IMR-90 (cell line): Measurements from ENCODE around the gene PRR12. TPM values are rescaled to one million over a fixed set of nuclear protein-coding genes. Genes with fewer than 3 reads are reported as not detected.
A peak's percentile ranks its signal among the peaks of the same experiment; 100 is the strongest.

ENCODE experiments used
- BHLHE40 ChIP-seq: fragments of 150-350 bp; IDR thresholded peaks from 2 replicates; pipeline ENCODE4 v1.6.1; 2016; ENCODE audit warnings: mild to moderate bottlenecking, low read depth, low read length
- RAD21 ChIP-seq: IDR thresholded peaks from 2 replicates; pipeline ENCODE4 v1.6.1; 2012; ENCODE audit warnings: low read length, improper control_type of control experiment
- RCOR1 ChIP-seq: IDR thresholded peaks from 2 replicates; pipeline ENCODE4 v1.6.1; 2012; ENCODE audit warnings: mild to moderate bottlenecking, low read length, improper control_type of control experiment; ENCODE audit not compliant: insufficient replicate concordance
- polyA plus RNA-seq, 3 experiments: library from polyadenylated mRNA; depleted of rRNA; stranded (reverse); fragments of >200 nt; gene quantifications; 2 replicates each; pipeline ENCODE4 v1.2.3, GENCODE V29; 2012; ENCODE audit warnings: low replicate concordance in 1 of 3
- total RNA-seq: library from RNA; depleted of rRNA; stranded (reverse); fragments of >200 nt; gene quantifications from 2 replicates; pipeline ENCODE4 v1.2.3, GENCODE V29; 2012
- TF ChIP-seq, protein P1 (sequence below): conservative IDR thresholded peaks from 2 replicates; pipeline ENCODE4 v1.5.1; 2012; ENCODE audit warnings: mild to moderate bottlenecking, low read depth, low read length, improper control_type of control experiment

PRR12 gene
- total and polyA plus RNA-seq, 2 of the 4 experiments (the other 2 are of a cell fraction): 0.36 to 4.1 TPM

DNA sequence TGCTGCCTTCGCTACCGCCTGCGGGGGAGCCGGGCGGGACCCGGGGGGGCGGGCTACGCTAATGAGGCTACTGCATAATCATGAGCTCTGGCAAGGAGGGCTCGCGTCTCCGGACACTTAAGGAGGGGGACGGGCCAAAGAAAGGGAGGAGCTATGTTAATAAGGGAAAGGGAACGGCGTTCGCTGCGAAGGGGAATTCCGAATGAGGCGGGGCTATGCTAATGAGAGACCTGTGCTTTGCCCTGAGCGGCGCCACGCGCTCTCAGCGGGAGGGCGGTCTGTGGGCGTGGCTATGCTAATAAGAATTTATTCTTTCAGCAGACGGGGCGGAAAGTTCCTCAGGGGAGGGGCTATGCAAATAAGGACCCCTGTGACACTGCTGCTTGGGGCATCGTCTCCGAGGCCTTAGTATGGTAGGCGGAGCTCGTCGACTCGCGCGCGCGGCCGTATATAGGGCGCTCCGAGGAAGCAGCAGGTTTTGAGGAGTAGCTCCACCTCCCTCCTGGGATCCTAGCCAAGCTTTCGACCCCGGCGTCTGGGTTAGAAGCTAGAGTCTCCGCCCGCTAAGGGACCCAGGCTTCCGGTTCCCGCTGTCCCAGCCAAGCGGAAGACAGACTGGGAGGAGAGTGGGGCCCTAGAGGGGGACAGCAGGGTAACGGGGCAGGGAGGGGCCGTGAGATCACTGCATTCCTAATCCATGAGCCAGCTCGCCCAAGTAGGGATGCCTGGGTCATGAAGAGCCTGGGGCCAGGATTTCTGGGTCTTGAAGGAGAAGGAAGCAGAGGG lies 49.3 kb downstream of the PRR12 start, which contains the start of gene RRAS (continued):
- TF ChIP-seq, protein P1, sequence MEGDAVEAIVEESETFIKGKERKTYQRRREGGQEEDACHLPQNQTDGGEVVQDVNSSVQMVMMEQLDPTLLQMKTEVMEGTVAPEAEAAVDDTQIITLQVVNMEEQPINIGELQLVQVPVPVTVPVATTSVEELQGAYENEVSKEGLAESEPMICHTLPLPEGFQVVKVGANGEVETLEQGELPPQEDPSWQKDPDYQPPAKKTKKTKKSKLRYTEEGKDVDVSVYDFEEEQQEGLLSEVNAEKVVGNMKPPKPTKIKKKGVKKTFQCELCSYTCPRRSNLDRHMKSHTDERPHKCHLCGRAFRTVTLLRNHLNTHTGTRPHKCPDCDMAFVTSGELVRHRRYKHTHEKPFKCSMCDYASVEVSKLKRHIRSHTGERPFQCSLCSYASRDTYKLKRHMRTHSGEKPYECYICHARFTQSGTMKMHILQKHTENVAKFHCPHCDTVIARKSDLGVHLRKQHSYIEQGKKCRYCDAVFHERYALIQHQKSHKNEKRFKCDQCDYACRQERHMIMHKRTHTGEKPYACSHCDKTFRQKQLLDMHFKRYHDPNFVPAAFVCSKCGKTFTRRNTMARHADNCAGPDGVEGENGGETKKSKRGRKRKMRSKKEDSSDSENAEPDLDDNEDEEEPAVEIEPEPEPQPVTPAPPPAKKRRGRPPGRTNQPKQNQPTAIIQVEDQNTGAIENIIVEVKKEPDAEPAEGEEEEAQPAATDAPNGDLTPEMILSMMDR: no peak
- TF ChIP-seq BHLHE40 (no peak), RCOR1 (peak; percentile 62), RAD21 (no peak)
